HK-2 (cell line): ENCODE data around the gene TUBA3C.
"Not testable (repeated sequence)": the region's sequence is repeated elsewhere in the genome, so short reads cannot be mapped to it uniquely, and the experiment has no call there.

Source experiments
- DNase-seq: peaks from one replicate; pipeline ENCODE4 v3.0.0-alpha.2; 2018; ENCODE audit not compliant: unreplicated experiment

TUBA3C gene

DNA sequence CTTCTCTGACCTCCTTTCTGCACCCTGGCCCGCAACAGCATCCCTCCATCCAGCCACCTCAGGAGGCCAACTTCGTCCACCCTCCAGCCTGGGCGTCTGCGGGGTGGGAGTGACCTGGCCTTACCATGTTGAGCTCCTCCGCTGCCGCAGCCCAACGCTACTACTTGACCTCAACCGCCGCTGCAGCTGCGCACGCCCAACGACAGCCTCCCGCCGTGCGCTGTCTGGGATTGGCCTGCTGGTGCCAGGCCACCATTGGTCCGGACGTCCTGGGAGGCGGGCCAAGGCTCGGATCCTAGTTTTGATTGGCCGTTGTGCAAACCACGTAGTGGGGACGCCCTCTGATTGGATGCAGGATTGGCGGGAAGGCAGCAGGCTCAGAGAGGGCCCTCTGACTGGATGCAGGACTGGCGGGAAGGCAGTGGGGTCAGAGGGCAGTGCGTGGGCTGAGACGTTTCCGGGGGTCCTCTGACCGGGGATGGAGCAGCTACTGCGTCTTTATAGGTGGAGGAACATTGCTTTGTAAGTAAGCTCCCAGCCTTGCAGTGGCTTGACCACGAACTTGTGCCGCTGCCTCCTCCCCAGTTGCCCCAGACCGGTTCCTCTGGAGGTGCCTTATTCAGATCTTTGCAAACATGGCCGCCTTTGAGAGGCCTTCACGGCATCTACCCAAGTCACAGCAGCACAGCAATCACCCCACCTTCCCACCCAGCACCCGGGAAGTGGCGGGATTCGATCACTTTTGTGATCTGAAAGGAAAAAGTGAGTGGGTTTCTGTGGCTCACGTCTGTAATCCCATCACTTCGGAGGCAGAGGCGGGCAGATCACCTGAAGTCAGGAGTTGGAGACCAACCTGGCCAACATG, at the start of gene TUBA3C:
Gene TUBA3C, minus strand, starts transcription at position 204 of the 865 bp plus-strand sequence. Its CDS starts 77 bp downstream, at position 127.
- no peak for DNase-seq

- not testable (repeated sequence) for DNase-seq
Measured at GRCh38 chr13:19207413-19207812, 25.8 kb upstream of the TUBA3C start.

- not testable (repeated sequence) for DNase-seq
Measured at GRCh38 chr13:19192622-19193021, 11.0 kb upstream of the TUBA3C start.

DNA sequence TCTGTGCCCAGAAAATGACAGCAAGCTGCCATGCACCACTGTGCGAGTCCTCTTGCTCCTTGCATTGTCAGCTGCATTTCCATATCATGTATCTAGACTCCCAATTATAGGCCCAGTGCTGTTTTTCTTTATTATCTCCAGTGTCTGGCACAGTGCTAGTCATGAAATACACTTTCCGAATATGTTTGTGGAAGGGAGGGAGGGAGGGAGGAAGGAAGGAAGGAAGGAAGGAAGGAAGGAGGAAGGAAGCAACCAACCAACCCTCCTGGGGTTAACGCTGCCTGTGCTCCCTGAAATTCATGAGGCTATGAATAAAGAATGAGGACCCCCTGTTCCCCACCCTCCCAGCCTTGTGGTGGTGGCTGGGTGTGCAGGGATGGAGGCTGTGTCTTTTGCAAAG, 8.3 kb upstream of the TUBA3C start:
- not testable (repeated sequence) for DNase-seq

- DNase-seq: not testable (repeated sequence)
Measured at GRCh38 chr13:19189368-19189767, 7.7 kb upstream of the TUBA3C start.

DNA sequence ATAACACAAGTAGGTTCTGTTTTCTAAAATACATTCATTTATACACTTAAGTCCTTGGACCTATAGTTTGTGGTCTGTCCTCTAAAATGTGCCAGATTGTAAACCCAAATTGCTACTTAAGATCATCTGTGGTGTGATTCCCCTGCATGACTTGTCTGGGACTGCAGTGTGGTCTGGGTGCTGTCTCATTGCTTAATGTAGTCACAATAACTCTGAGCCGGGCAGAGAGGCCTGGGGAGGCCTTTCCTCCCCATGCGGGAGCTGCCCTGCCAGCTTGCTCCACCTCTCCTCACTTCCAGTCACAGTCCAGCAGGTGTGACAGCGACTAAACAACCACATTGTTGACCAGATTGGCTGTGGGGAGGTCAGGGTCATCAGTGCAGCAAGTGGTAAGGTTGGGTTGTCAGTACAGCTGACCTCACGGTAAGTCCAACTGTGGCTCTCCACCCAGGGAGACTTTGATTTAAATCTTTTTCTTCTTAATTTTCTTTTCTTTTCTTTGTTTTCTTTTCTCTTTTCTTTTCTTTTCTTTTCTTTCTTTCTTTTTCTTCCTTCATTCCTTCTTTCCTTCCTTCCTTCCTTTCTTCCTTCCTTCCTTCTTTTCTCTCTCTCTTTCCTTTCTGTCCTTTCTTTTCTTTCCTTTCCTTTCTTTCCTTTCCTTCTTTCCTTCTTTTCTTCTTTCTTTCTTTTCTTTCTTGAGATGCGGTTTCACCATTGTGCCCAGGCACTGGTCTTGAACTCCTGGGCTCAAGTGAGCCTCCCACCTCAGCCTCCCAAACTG, 4.4 kb upstream of the TUBA3C start:
- DNase-seq: no peak

GRCh38 chr13:19185086-19185864, 3.7 kb upstream of the TUBA3C start:
- no peak for DNase-seq

GRCh38 chr13:19184176-19184575, 2.6 kb upstream of the TUBA3C start:
- DNase-seq: no peak

GRCh38 chr13:19183676-19184075, 2.1 kb upstream of the TUBA3C start:
- no peak for DNase-seq

DNA sequence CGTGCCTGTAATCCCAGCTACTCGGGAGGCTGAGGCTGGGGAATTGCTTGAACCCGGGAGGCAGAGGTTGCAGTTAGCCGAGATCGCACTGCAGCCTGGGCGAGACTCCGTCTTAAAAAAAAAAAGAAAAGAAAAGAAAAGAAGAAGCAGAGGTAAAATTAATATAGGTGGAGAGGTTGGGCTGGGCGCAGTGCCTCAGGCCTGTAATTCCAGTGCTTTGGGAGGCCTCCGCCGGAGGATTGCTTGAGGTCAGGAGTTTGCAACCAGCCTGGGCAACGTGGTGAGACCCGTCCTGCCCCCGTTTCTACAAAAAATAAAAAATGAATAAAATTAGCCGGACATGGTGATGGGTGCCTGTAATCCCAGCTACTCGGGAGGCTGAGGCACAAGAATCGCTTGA, 912 bp upstream of the TUBA3C start:
- DNase-seq: no peak

DNA sequence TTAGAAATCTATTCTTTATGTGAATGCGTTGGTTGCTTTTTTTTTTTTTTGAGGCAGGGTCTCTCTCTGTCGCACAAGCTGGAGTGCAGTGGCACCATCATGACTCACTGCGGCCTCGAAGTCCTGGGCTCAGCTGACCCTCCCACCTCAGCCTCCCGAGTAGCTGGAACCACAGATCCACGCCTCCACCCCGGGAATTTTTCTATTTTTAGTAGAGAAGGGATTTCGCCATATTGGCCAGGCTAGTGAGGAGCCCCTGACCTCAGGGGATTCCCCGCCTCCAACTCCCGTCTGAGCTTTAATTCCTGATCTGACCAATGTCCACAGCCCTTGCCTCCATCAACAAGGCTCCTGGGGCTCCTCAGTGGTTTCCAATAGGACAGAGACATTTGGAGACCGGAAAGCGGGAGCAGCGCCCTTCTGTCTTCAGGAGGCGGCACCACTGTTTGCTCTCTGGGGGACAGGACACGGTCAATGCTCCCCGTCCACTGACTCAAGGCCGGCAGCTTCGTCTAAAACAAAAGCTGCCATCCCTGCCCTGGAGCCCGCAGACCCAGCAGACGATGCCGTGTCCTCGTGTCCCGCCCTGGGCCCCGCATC, 503 bp downstream of the TUBA3C start:
- no peak for DNase-seq

DNA sequence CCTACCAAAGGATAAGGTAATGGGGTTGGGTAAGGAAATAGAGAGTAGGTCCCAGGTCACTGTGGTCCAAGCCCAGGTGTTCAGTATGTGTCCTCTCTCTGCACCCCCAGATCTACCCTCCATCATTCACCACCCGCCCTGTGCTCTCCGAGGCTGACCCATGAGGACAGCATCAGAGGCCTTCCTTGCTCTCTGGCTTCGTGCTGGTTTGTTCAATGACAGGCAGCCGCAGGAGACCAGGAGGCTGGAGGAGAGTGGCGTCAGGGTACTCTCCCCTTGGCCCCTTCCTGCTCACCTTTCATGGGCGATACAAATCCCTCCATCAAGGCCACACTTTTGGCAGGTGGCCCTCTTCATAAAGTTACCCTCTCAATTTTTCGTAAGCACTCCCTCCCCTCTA, 1.7 kb downstream of the TUBA3C start:
- DNase-seq: no peak

GRCh38 chr13:19178901-19179593, 2.6 kb downstream of the TUBA3C start:
- DNase-seq: no peak

GRCh38 chr13:19176981-19177776, 4.4 kb downstream of the TUBA3C start:
- not testable (repeated sequence) for DNase-seq

DNA sequence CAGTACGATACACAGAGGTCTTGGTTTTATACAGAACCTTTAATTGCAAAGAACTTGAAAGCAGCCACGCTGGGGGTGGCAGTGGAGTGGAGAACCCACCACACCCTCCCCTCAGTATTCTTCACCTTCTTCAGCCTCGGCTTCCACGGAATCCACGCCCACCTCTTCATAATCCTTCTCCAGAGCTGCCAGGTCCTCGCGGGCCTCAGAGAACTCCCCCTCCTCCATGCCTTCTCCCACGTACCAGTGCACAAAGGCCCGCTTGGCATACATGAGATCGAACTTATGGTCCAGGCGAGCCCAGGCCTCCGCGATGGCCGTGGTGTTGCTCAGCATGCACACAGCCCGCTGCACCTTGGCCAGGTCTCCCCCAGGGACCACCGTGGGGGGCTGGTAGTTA, 7.9 kb downstream of the TUBA3C start:
- DNase-seq: no peak

GRCh38 chr13:19172647-19173030, 9.0 kb downstream of the TUBA3C start:
- DNase-seq: no peak

DNA sequence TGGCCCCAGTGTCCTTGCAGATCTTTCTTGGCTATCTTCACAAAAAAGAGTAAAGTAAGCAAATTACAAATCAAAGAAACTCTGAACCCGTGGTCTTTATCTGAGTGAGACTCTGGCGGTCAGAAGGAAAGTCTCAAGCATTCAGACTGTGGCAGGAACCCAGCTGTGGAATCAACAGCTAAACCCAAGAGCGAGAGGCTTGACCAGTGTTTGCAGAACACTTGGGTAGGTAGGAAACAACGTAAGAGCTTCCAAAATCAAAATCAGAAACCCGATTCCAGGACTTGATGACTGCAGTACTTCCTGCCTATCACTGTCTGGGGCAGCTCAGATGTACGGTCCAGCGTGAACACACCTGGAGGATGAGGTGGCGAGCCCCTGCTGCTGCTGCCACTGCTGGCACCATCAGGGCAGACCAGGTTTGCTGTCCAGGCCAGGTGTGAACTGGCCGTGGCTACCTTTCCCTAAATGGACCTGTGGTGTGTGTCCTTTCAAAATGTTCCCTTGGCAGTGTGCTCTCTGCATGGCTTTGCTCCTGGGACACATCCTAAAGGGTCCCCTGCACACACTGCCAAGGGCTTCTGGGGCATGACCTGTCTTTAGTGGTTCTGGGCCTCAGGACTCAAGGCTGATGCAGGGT, 9.5 kb downstream of the TUBA3C start:
- DNase-seq: no peak

- no peak for DNase-seq
Measured at GRCh38 chr13:19171563-19171962, 10.1 kb downstream of the TUBA3C start.

DNA sequence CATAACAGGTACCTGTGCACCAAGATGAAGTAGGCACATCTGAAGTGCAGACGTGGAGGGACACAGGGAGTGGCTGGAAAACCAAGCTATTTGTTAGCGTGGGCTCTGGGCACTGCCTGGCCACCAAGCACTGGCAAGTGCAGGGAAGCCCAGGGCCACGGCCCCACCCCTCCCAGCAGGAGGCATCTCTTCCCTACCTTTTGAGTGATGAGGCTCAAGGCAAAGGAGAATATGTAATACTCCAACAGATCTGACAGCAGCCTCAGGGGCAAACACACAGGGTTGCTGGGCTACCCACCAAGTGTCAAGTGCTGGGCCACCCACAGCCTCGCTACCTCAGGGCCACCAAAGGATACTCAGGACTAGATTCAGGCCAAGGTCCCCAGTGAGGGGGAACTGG, 11.6 kb downstream of the TUBA3C start:
- DNase-seq: no peak

- no peak for DNase-seq
Measured at GRCh38 chr13:19169496-19169895, 12.1 kb downstream of the TUBA3C start.
